Activated naive CD4-positive, alpha-beta T cell treated with anti-CD3 and anti-CD28 coated beads, Interleukin-2, amount 50 U/mL, for 24 hours (primary cell): ENCODE measurements around the gene HLA-B.
"Not testable (repeated sequence)": the region's sequence is repeated elsewhere in the genome, so short reads cannot be mapped to it uniquely, and the experiment has no call there.

ENCODE experiments used
- H3K27ac Mint-ChIP-seq: one replicate; pipeline ENCODE4 v1.8.0; 2021; ENCODE audit warnings: mild to moderate bottlenecking, mixed read lengths
- H3K27me3 Mint-ChIP-seq: one replicate; pipeline ENCODE4 v1.8.0; 2021; ENCODE audit warnings: mixed read lengths
- H3K36me3 Mint-ChIP-seq: one replicate; pipeline ENCODE4 v1.8.0; 2021; ENCODE audit warnings: mixed read lengths
- H3K4me1 Mint-ChIP-seq: one replicate; pipeline ENCODE4 v1.8.0; 2021; ENCODE audit warnings: mixed read lengths
- H3K4me3 Mint-ChIP-seq: one replicate; pipeline ENCODE4 v1.8.0; 2021; ENCODE audit warnings: mild to moderate bottlenecking, mixed read lengths
- H3K9me3 Mint-ChIP-seq: one replicate; pipeline ENCODE4 v1.8.0; 2021; ENCODE audit warnings: mixed read lengths

Gene HLA-B

GRCh38 chr6:31393932-31394331, 37.0 kb upstream of the HLA-B start:
- no peaks in the 10 kb centered on the region for H3K27me3 Mint-ChIP-seq
- H3K4me1 Mint-ChIP-seq = peaks cover 9% of the 10 kb centered on the region
- H3K9me3 Mint-ChIP-seq = no peaks in the 10 kb centered on the region
- H3K4me3 Mint-ChIP-seq = no peak overlapping the region
- H3K36me3 Mint-ChIP-seq = peaks cover 6% of the 10 kb centered on the region
- no peak overlapping the region for H3K27ac Mint-ChIP-seq

GRCh38 chr6:31389802-31390132, 32.8 kb upstream of the HLA-B start:
- H3K4me1 Mint-ChIP-seq, H3K4me3 Mint-ChIP-seq, H3K27me3 Mint-ChIP-seq, H3K36me3 Mint-ChIP-seq, H3K9me3 Mint-ChIP-seq, H3K27ac Mint-ChIP-seq: not testable (repeated sequence)

- not testable (repeated sequence) for H3K9me3 Mint-ChIP-seq, H3K27ac Mint-ChIP-seq, H3K4me1 Mint-ChIP-seq, H3K36me3 Mint-ChIP-seq, H3K4me3 Mint-ChIP-seq, H3K27me3 Mint-ChIP-seq
Measured at GRCh38 chr6:31388916-31389801, 32.2 kb upstream of the HLA-B start.

GRCh38 chr6:31386977-31387376, 30.0 kb upstream of the HLA-B start:
- Mint-ChIP-seq H3K27me3 (no peaks in the 10 kb centered on the region), H3K36me3 (no peaks in the 10 kb centered on the region), H3K27ac (no peak overlapping the region), H3K4me3 (no peak overlapping the region), H3K4me1 (no peaks in the 10 kb centered on the region), H3K9me3 (no peaks in the 10 kb centered on the region)

- no peak overlapping the region for H3K4me3 Mint-ChIP-seq
- no peaks in the 10 kb centered on the region for H3K36me3 Mint-ChIP-seq
- H3K27ac Mint-ChIP-seq = no peak overlapping the region
- H3K4me1 Mint-ChIP-seq = no peaks in the 10 kb centered on the region
- H3K9me3 Mint-ChIP-seq = no peaks in the 10 kb centered on the region
- H3K27me3 Mint-ChIP-seq = no peaks in the 10 kb centered on the region
Measured at GRCh38 chr6:31386099-31386498, 29.1 kb upstream of the HLA-B start.

GRCh38 chr6:31385041-31385440, 28.1 kb upstream of the HLA-B start:
- no peaks in the 10 kb centered on the region for H3K36me3 Mint-ChIP-seq
- H3K4me3 Mint-ChIP-seq = no peak overlapping the region
- no peaks in the 10 kb centered on the region for H3K4me1 Mint-ChIP-seq
- no peaks in the 10 kb centered on the region for H3K27me3 Mint-ChIP-seq
- no peaks in the 10 kb centered on the region for H3K9me3 Mint-ChIP-seq
- H3K27ac Mint-ChIP-seq = no peak overlapping the region

GRCh38 chr6:31383149-31383548, 26.2 kb upstream of the HLA-B start:
- Mint-ChIP-seq H3K9me3 (no peaks in the 10 kb centered on the region), H3K36me3 (no peaks in the 10 kb centered on the region), H3K4me1 (no peaks in the 10 kb centered on the region), H3K27me3 (no peaks in the 10 kb centered on the region), H3K27ac (no peak overlapping the region), H3K4me3 (no peak overlapping the region)

GRCh38 chr6:31381666-31382065, 24.7 kb upstream of the HLA-B start:
- no peaks in the 10 kb centered on the region for H3K36me3 Mint-ChIP-seq
- H3K4me3 Mint-ChIP-seq = no peak overlapping the region
- no peak overlapping the region for H3K27ac Mint-ChIP-seq

GRCh38 chr6:31379850-31380249, 22.9 kb upstream of the HLA-B start:
- Mint-ChIP-seq H3K27me3 (no peaks in the 10 kb centered on the region), H3K36me3 (no peaks in the 10 kb centered on the region), H3K9me3 (no peaks in the 10 kb centered on the region), H3K4me1 (no peaks in the 10 kb centered on the region), H3K4me3 (no peak overlapping the region), H3K27ac (no peak overlapping the region)

More at GRCh38 chr6:31381666-31382065, 24.7 kb upstream of the HLA-B start:
- Mint-ChIP-seq H3K4me1 (no peaks in the 10 kb centered on the region), H3K9me3 (no peaks in the 10 kb centered on the region), H3K27me3 (no peaks in the 10 kb centered on the region)

- no peak overlapping the region for H3K27ac Mint-ChIP-seq
- no peaks in the 10 kb centered on the region for H3K36me3 Mint-ChIP-seq
- H3K4me1 Mint-ChIP-seq = no peaks in the 10 kb centered on the region
- H3K4me3 Mint-ChIP-seq = no peak overlapping the region
- H3K27me3 Mint-ChIP-seq = no peaks in the 10 kb centered on the region
- H3K9me3 Mint-ChIP-seq = no peaks in the 10 kb centered on the region
Measured at GRCh38 chr6:31378721-31379103, 21.7 kb upstream of the HLA-B start.

GRCh38 chr6:31378062-31378720, 21.2 kb upstream of the HLA-B start:
- Mint-ChIP-seq H3K9me3 (no peaks in the 10 kb centered on the region), H3K27ac (no peak overlapping the region), H3K27me3 (no peaks in the 10 kb centered on the region), H3K4me3 (no peak overlapping the region), H3K36me3 (no peaks in the 10 kb centered on the region), H3K4me1 (no peaks in the 10 kb centered on the region)

- H3K36me3 Mint-ChIP-seq = peaks cover 2% of the 10 kb centered on the region
- no peak overlapping the region for H3K4me3 Mint-ChIP-seq
- H3K27me3 Mint-ChIP-seq = peaks cover 2% of the 10 kb centered on the region
- H3K9me3 Mint-ChIP-seq = peaks cover 6% of the 10 kb centered on the region
- H3K4me1 Mint-ChIP-seq = peaks cover 2% of the 10 kb centered on the region
- no peak overlapping the region for H3K27ac Mint-ChIP-seq
Measured at GRCh38 chr6:31377029-31377428, 20.1 kb upstream of the HLA-B start.

GRCh38 chr6:31375699-31376098, 18.7 kb upstream of the HLA-B start:
- Mint-ChIP-seq H3K36me3 (peaks cover 4% of the 10 kb centered on the region), H3K27me3 (peaks cover 4% of the 10 kb centered on the region), H3K9me3 (peaks cover 9% of the 10 kb centered on the region), H3K4me3 (no peak overlapping the region), H3K27ac (no peak overlapping the region), H3K4me1 (peaks cover 6% of the 10 kb centered on the region)

GRCh38 chr6:31374118-31374517, 17.1 kb upstream of the HLA-B start:
- not testable (repeated sequence) for H3K27ac Mint-ChIP-seq, H3K9me3 Mint-ChIP-seq, H3K4me3 Mint-ChIP-seq, H3K27me3 Mint-ChIP-seq, H3K36me3 Mint-ChIP-seq, H3K4me1 Mint-ChIP-seq

- Mint-ChIP-seq H3K27ac (no peak overlapping the region), H3K4me3 (no peak overlapping the region), H3K36me3 (peaks cover 4% of the 10 kb centered on the region), H3K4me1 (peaks cover 35% of the 10 kb centered on the region), H3K27me3 (peaks cover 8% of the 10 kb centered on the region), H3K9me3 (peaks cover 9% of the 10 kb centered on the region)
Measured at GRCh38 chr6:31368461-31368860, 11.5 kb upstream of the HLA-B start.

GRCh38 chr6:31366693-31367470, 9.9 kb upstream of the HLA-B start:
- Mint-ChIP-seq H3K27ac (no peak overlapping the region), H3K4me1 (peaks cover 32% of the 10 kb centered on the region), H3K9me3 (peaks cover 2% of the 10 kb centered on the region), H3K27me3 (peaks cover 5% of the 10 kb centered on the region), H3K4me3 (peak overlapping the region; percentile 78), H3K36me3 (peaks cover under 1% of the 10 kb centered on the region)
